ENCODE results near the gene SLPI.

- TF ChIP-seq REST (IDR thresholded peaks at IDR 0.05; ENCODE audit: low read depth) (no peak), ZBTB7A (IDR thresholded peaks at IDR 0.05; ENCODE audit: low read depth) (no peak), EP300 (IDR thresholded peaks at IDR 0.05; ENCODE audit: borderline replicate concordance) (no peak), TAF1 (IDR thresholded peaks at IDR 0.05; ENCODE audit: low read depth) (no peak), MAX (IDR thresholded peaks at IDR 0.05) (no peak), USF1 (IDR thresholded peaks at IDR 0.05) (no peak), FOXM1 (IDR thresholded peaks at IDR 0.05; ENCODE audit: borderline replicate concordance, low read depth) (no peak), RAD21 (IDR thresholded peaks at IDR 0.05; ENCODE audit: low read depth) (no peak), TEAD4 (IDR thresholded peaks at IDR 0.05) (no peak), CREB1 (IDR thresholded peaks at IDR 0.05; ENCODE audit: low read depth) (no peak), EGR1 (IDR thresholded peaks at IDR 0.05) (no peak)
Measured at GRCh38 chr20:45288376-45288775, 34.0 kb upstream of the SLPI start.

Data from Ishikawa (cell line).